ENCODE data around the gene UNC45B. TPM values are rescaled to one million over a fixed set of nuclear protein-coding genes. Genes with fewer than 3 reads are reported as not detected.

The UNC45B gene
- total and polyA plus RNA-seq, 2 donors (not counting 3 experiments of a cell fraction or from before 2014, with no cell fraction given), result not detected

GRCh38 chr17:35235289-35235688 lies 87.7 kb downstream of the UNC45B start:
- Histone ChIP-seq H3K27me3 (ENCODE audit: control insufficient read depth in 2 of 2, insufficient read depth in 2 of 2, low read length in 2 of 2) (peaks cover 13 to 34% of the 10 kb centered on the region in 2 experiments), H3K9ac (replicated peaks; ENCODE audit: extremely low read depth, insufficient read depth, low read length) (no peak overlapping the region), H3K4me3 (replicated peaks in 1 of 3; ENCODE audit: insufficient read depth in 1 of 3, low read depth in 1 of 3, low read length in 3 of 3) (no peak overlapping the region), H3K27ac (ENCODE audit: insufficient read depth, low read depth, low read length) (no peak overlapping the region), H3K9me3 (replicated peaks; ENCODE audit: control insufficient read depth, insufficient read depth, low read length) (no peaks in the 10 kb centered on the region), H3K79me2 (ENCODE audit: control insufficient read depth, insufficient read depth, low read length) (no peaks in the 10 kb centered on the region), H4K20me1 (replicated peaks; ENCODE audit: control insufficient read depth, extremely low read depth, insufficient read depth, low read length) (no peaks in the 10 kb centered on the region), H3K4me1 (ENCODE audit: control insufficient read depth, extremely low read depth, insufficient read depth, low read length) (no peaks in the 10 kb centered on the region), H3K4me2 (ENCODE audit: insufficient read depth, low read length) (no peak overlapping the region), H3K36me3 (ENCODE audit: control insufficient read depth in 2 of 2, extremely low read depth in 1 of 2, insufficient read depth in 2 of 2, low read length in 2 of 2) (no peaks in the 10 kb centered on the region), H2AFZ (ENCODE audit: low read depth, low read length) (no peak overlapping the region), H3K9me1 (replicated peaks; ENCODE audit: control insufficient read depth, extremely low read depth, insufficient read depth, low read length) (no peaks in the 10 kb centered on the region)
- intact Hi-C loops (cut with micrococcal nuclease), result no loop called here
- TF ChIP-seq FOS (IDR thresholded peaks at IDR 0.05; ENCODE audit: borderline replicate concordance, insufficient read depth, low read length) (no peak), GATA2 (IDR thresholded peaks at IDR 0.05; ENCODE audit: insufficient read depth, insufficient read length, low read depth, low read length) (no peak), JUN (IDR thresholded peaks at IDR 0.05; ENCODE audit: borderline replicate concordance, insufficient read depth, insufficient read length, low read depth) (no peak), EZH2 (IDR thresholded peaks at IDR 0.05; ENCODE audit: borderline replicate concordance, low read depth, low read length, severe bottlenecking) (no peak), MYC (IDR thresholded peaks at IDR 0.05; ENCODE audit: low read depth, low read length) (no peak), MAX (IDR thresholded peaks at IDR 0.05; ENCODE audit: insufficient read depth, insufficient read length) (no peak), POLR2AphosphoS5 (IDR thresholded peaks at IDR 0.05; ENCODE audit: insufficient read depth, low read depth, low read length) (no peak), POLR2A (IDR thresholded peaks at IDR 0.05; ENCODE audit: low read depth, low read length) (no peak), CTCF (IDR thresholded peaks at IDR 0.05; ENCODE audit: extremely low read depth in 1 of 2, insufficient read depth in 1 of 2, low read depth in 1 of 2, low read length in 2 of 2) (no peak)
- dilution Hi-C loops (cut with MboI; ENCODE audit: extremely low pct_ligation_motif_present, low sequenced_read_pairs), result no loop called here
- DNase-seq (ENCODE audit: low read depth, low spot score), result no peak
- no TSS peak for BruUV-seq (replicated peaks)
- FAIRE-seq, result no peak
- ChIA-PET POLR2A (no interaction called here), CTCF (no interaction called here)

Measured in endothelial cell of umbilical vein (primary cell).